Panc1 (cell line): ENCODE measurements around the gene FAM219B.

Experiments used
- POLR2AphosphoS5 ChIP-seq: IDR thresholded peaks from 2 replicates; pipeline ENCODE4 v1.6.1; 2012; ENCODE audit warnings: mild to moderate bottlenecking, low read depth, low read length, moderate library complexity
- TF ChIP-seq, protein P1 (sequence below), 2 experiments: IDR thresholded peaks; 2 replicates each; pipeline ENCODE4 v1.6.1; 2011 to 2012; ENCODE audit warnings: low read depth in 2 of 2, control low read depth in 1 of 2, low read length in 1 of 2, mild to moderate bottlenecking in 1 of 2, moderate library complexity in 1 of 2; ENCODE audit not compliant: insufficient read depth in 1 of 2

DNA sequence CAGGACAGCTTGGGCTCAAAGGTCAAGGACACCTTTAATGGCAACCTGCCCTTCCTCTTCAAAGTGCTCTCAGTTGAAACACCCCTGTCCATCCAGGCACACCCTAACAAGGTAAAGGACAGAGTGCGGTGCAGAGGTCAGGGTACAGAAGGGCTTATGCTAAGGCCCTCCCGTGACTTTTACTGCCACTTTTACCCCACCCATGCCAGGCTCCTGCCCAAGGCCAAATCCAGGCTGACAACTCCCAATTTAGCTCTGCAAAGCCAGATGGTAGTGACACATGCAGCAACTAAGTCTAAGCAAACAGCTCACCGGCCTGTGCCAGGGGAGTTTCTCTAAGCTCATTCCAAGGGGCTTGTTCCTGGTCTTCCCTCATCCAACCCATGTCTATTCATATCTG is 15.2 kb downstream of the FAM219B start:
- TF ChIP-seq POLR2AphosphoS5, result no peak
- TF ChIP-seq, protein P1, sequence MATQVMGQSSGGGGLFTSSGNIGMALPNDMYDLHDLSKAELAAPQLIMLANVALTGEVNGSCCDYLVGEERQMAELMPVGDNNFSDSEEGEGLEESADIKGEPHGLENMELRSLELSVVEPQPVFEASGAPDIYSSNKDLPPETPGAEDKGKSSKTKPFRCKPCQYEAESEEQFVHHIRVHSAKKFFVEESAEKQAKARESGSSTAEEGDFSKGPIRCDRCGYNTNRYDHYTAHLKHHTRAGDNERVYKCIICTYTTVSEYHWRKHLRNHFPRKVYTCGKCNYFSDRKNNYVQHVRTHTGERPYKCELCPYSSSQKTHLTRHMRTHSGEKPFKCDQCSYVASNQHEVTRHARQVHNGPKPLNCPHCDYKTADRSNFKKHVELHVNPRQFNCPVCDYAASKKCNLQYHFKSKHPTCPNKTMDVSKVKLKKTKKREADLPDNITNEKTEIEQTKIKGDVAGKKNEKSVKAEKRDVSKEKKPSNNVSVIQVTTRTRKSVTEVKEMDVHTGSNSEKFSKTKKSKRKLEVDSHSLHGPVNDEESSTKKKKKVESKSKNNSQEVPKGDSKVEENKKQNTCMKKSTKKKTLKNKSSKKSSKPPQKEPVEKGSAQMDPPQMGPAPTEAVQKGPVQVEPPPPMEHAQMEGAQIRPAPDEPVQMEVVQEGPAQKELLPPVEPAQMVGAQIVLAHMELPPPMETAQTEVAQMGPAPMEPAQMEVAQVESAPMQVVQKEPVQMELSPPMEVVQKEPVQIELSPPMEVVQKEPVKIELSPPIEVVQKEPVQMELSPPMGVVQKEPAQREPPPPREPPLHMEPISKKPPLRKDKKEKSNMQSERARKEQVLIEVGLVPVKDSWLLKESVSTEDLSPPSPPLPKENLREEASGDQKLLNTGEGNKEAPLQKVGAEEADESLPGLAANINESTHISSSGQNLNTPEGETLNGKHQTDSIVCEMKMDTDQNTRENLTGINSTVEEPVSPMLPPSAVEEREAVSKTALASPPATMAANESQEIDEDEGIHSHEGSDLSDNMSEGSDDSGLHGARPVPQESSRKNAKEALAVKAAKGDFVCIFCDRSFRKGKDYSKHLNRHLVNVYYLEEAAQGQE (IDR thresholded peaks at IDR 0.05; ENCODE audit: insufficient read depth in 1 of 2, low read depth in 2 of 2, low read length in 1 of 2), result no peak
